ENCODE data around the gene PXT1. TPM values are rescaled to one million over a fixed set of nuclear protein-coding genes. Genes with fewer than 3 reads are reported as not detected.
A peak's percentile ranks its signal among the peaks of the same experiment; 100 is the strongest.

Gene PXT1
- total and polyA plus RNA-seq, 9 of the 15 experiments (the other 6 are each of a cell fraction or from before 2014, with no cell fraction given): 0.09 to 0.11 (median 0.10) TPM; not detected in 5

- TF ChIP-seq BRCA1 (IDR thresholded peaks at IDR 0.05) (no peak), BRCA1 (CRISPR knock-in tag; IDR thresholded peaks at IDR 0.05) (no peak), BDP1 (IDR thresholded peaks at IDR 0.05; ENCODE audit: insufficient read depth, insufficient read length) (no peak), MTA2 (IDR thresholded peaks at IDR 0.05; ENCODE audit: low read depth) (no peak), ZNF140 (CRISPR knock-in tag; IDR thresholded peaks at IDR 0.05) (no peak), CTCF (IDR thresholded peaks at IDR 0.05 in 2 of 3, conservative IDR thresholded peaks at IDR 0.05 in 1 of 3; ENCODE audit: insufficient read depth in 2 of 3, low read depth in 1 of 3, low read length in 3 of 3) (peak; percentile 94 to 97 (median 95)), HOMEZ (CRISPR knock-in tag; IDR thresholded peaks at IDR 0.05) (no peak), ZNF146 (CRISPR knock-in tag; IDR thresholded peaks at IDR 0.05; ENCODE audit: unreplicated experiment) (no peak), PRDM10 (IDR thresholded peaks at IDR 0.05; ENCODE audit: partially characterized antibody) (no peak), GABPB1 (CRISPR knock-in tag; IDR thresholded peaks at IDR 0.05) (no peak), ZNF175 (CRISPR knock-in tag; IDR thresholded peaks at IDR 0.05; ENCODE audit: low read depth) (no peak), SNRNP70 (optimal IDR thresholded peaks at IDR 0.05; ENCODE audit: low read depth, low read length) (no peak), ZNF24 (IDR thresholded peaks at IDR 0.05) (no peak), ZNF778 (CRISPR knock-in tag; IDR thresholded peaks at IDR 0.05) (no peak), ZNF282 (CRISPR knock-in tag; IDR thresholded peaks at IDR 0.05) (no peak), ZNF589 (CRISPR knock-in tag; IDR thresholded peaks at IDR 0.05; ENCODE audit: low read depth) (no peak), RUNX1 (IDR thresholded peaks at IDR 0.05; ENCODE audit: low read depth) (no peak), ZNF766 (CRISPR knock-in tag; conservative IDR thresholded peaks at IDR 0.05) (no peak), HINFP (tag; conservative IDR thresholded peaks at IDR 0.05; ENCODE audit: low read depth) (no peak), YBX1 (IDR thresholded peaks at IDR 0.05) (no peak)
Observed at GRCh38 chr6:36360241-36361054, 82.2 kb downstream of the PXT1 start (continued).
